HepG2 (cell line): ENCODE measurements around the gene GAL3ST2. TPM values are rescaled to one million over a fixed set of nuclear protein-coding genes. Genes with fewer than 3 reads are reported as not detected.

Experiments used
- AHR ChIP-seq: IDR thresholded peaks from 2 replicates; pipeline ENCODE4 v1.6.1; 2018; ENCODE audit warnings: missing genetic modification reagents, missing compliant biosample characterization
- ARNTL ChIP-seq: sonication (generic); formaldehyde crosslinking; IDR thresholded peaks from 2 replicates; pipeline ENCODE4 v1.4.0; 2020; ENCODE audit warnings: mild to moderate bottlenecking, missing genetic modification reagents
- CEBPG ChIP-seq: IDR thresholded peaks from 2 replicates; pipeline ENCODE4 v1.6.1; 2016
- CREM ChIP-seq, 2 experiments: sonication (generic) in 1 of 2; formaldehyde crosslinking in 1 of 2; IDR thresholded peaks; 2 replicates each; pipeline versions ENCODE4 v1.4.0 to v1.6.1; 2016 to 2020; ENCODE audit warnings: antibody characterized with exemption in 1 of 2, mild to moderate bottlenecking in 1 of 2, missing genetic modification reagents in 1 of 2
- FOSL1 ChIP-seq: sonication (generic); formaldehyde crosslinking; IDR thresholded peaks from 2 replicates; pipeline ENCODE4 v1.9.0; 2021; ENCODE audit warnings: missing genetic modification reagents, borderline replicate concordance
- FOXK2 ChIP-seq: fragments of 450-650 bp; IDR thresholded peaks from 2 replicates; pipeline ENCODE4 v1.6.1; 2016
- GATAD2A ChIP-seq: IDR thresholded peaks from 2 replicates; pipeline ENCODE4 v1.6.1; 2016
- GFI1 ChIP-seq: sonication (generic); formaldehyde crosslinking; IDR thresholded peaks from 2 replicates; pipeline ENCODE4 v1.5.0; 2020; ENCODE audit warnings: missing genetic modification reagents, mild to moderate bottlenecking, borderline replicate concordance
- HNF4A ChIP-seq: sonication (generic); formaldehyde crosslinking; IDR thresholded peaks from 2 replicates; pipeline ENCODE4 v1.4.0; 2020; ENCODE audit warnings: missing genetic modification reagents
- MEF2D ChIP-seq: sonication (generic); formaldehyde crosslinking; IDR thresholded peaks from 2 replicates; pipeline ENCODE4 v1.5.1; 2020; ENCODE audit warnings: mild to moderate bottlenecking, missing genetic modification reagents
- MEIS2 ChIP-seq: sonication (generic); formaldehyde crosslinking; IDR thresholded peaks from 2 replicates; pipeline ENCODE4 v1.9.0; 2021; ENCODE audit warnings: mild to moderate bottlenecking, missing genetic modification reagents
- PITX1 ChIP-seq: sonication (generic); formaldehyde crosslinking; IDR thresholded peaks from 2 replicates; pipeline ENCODE4 v1.5.1; 2020; ENCODE audit warnings: mild to moderate bottlenecking, missing genetic modification reagents
- SMAD3 ChIP-seq: sonication (generic); formaldehyde crosslinking; IDR thresholded peaks from 2 replicates; pipeline ENCODE4 v1.4.0; 2020; ENCODE audit warnings: missing genetic modification reagents
- SNRNP70 ChIP-seq: fragments of 200-400 bp; formaldehyde crosslinking; IDR thresholded peaks from 2 replicates; pipeline ENCODE4 v1.6.1; 2017; ENCODE audit warnings: mild to moderate bottlenecking, low read depth, low read length, moderate library complexity
- SRSF1 ChIP-seq: fragments of 200-400 bp; formaldehyde crosslinking; optimal IDR thresholded peaks from 2 replicates; pipeline ENCODE3; 2017; ENCODE audit warnings: mild to moderate bottlenecking, low read depth, low read length, moderate library complexity
- TBX2 ChIP-seq: sonication (generic); formaldehyde crosslinking; IDR thresholded peaks from 2 replicates; pipeline ENCODE4 v1.5.0; 2020; ENCODE audit warnings: missing genetic modification reagents, mild to moderate bottlenecking, borderline replicate concordance
- ZBTB20 ChIP-seq: sonication (generic); formaldehyde crosslinking; IDR thresholded peaks from 2 replicates; pipeline ENCODE4 v1.8.1; 2023; ENCODE audit warnings: missing genetic modification reagents, low read depth, mild to moderate bottlenecking, borderline replicate concordance
- ZFY ChIP-seq: sonication (generic); formaldehyde crosslinking; IDR thresholded peaks from 2 replicates; pipeline ENCODE4 v1.4.0; 2020; ENCODE audit warnings: missing genetic modification reagents
- ZNF17 ChIP-seq: sonication (generic); formaldehyde crosslinking; IDR thresholded peaks from 2 replicates; pipeline ENCODE4 v1.5.0; 2020; ENCODE audit warnings: mild to moderate bottlenecking, missing genetic modification reagents
- ZNF260 ChIP-seq: sonication (generic); formaldehyde crosslinking; IDR thresholded peaks from 2 replicates; pipeline ENCODE4 v1.4.0; 2020; ENCODE audit warnings: missing genetic modification reagents, low read depth, mild to moderate bottlenecking, borderline replicate concordance
- ZNF274 ChIP-seq: sonication (generic); formaldehyde crosslinking; IDR thresholded peaks from 2 replicates; pipeline ENCODE4 v1.5.1; 2020; ENCODE audit warnings: mild to moderate bottlenecking, missing genetic modification reagents
- ZNF296 ChIP-seq: sonication (generic); formaldehyde crosslinking; conservative IDR thresholded peaks from 2 replicates; pipeline ENCODE4 v1.5.0; 2020; ENCODE audit warnings: mild to moderate bottlenecking, missing genetic modification reagents
- ZNF33B ChIP-seq: sonication (generic); formaldehyde crosslinking; IDR thresholded peaks from 2 replicates; pipeline ENCODE4 v1.5.1; 2020; ENCODE audit warnings: mild to moderate bottlenecking, missing genetic modification reagents
- ZSCAN31 ChIP-seq: sonication (generic); formaldehyde crosslinking; IDR thresholded peaks from 2 replicates; pipeline ENCODE4 v1.5.0; 2020; ENCODE audit warnings: low read depth, mild to moderate bottlenecking, missing genetic modification reagents
- polyA plus RNA-seq, 8 experiments: library from polyadenylated mRNA; depleted of rRNA in 3 of 8; stranded (reverse) in 7 of 8; unstranded in 1 of 8; fragments of >200 nt; fragmentation: Illumina TruSeq in 4 of 8; extraction: Trizol in 4 of 8; gene quantifications; 2 replicates each; pipeline versions ENCODE4 v1.2.1 to v1.2.3, GENCODE V29; 2011 to 2016; ENCODE audit warnings: low read depth in 4 of 8, missing spikeins in 1 of 8, mixed read lengths in 1 of 8; ENCODE audit not compliant: insufficient read depth in 1 of 8
- total RNA-seq, 5 experiments: library from RNA; depleted of rRNA; stranded (reverse); fragments of >200 nt; fragmentation: Illumina TruSeq; extraction: Trizol; gene quantifications; 2 replicates each; pipeline ENCODE4 v1.2.3, GENCODE V29; 2016; ENCODE audit warnings: low read depth in 1 of 5
- TF ChIP-seq, protein P1 (sequence below): sonication (generic); formaldehyde crosslinking; IDR thresholded peaks from 2 replicates; pipeline ENCODE4 v1.5.0; 2020; ENCODE audit warnings: missing genetic modification reagents, mild to moderate bottlenecking, borderline replicate concordance
- TF ChIP-seq, protein P2 (sequence below): sonication (generic); formaldehyde crosslinking; conservative IDR thresholded peaks from 2 replicates; pipeline ENCODE4 v1.8.0; 2022; ENCODE audit warnings: mild to moderate bottlenecking, moderate library complexity, missing genetic modification reagents
- TF ChIP-seq, protein P3 (sequence below): sonication (generic); formaldehyde crosslinking; IDR thresholded peaks from 2 replicates; pipeline ENCODE4 v1.8.1; 2023; ENCODE audit warnings: mild to moderate bottlenecking, missing genetic modification reagents
- TF ChIP-seq, protein P4 (sequence below): IDR thresholded peaks from 2 replicates; pipeline ENCODE4 v1.6.1; 2016; ENCODE audit warnings: low read depth

The GAL3ST2 gene
- total and polyA plus RNA-seq, 2 of the 13 experiments (the other 11 are each of a cell fraction or from before 2014, with no cell fraction given): 0.17 to 0.20 TPM

DNA sequence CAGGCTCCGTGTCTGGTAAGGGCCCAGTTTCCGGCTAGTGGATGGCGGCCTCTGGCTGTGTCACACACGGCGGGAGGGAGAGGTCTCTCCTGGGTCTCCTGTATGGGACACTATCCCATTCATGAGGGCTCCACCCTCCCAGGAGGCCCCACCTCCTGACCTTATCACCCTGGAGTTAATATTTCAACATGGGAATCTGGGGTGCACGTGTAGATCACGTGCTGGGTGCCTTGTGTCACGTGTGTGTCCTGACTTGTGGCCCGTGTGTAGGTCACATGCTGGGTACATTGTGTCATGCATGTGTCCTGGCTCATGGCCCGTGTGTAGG lies 42.3 kb downstream of the GAL3ST2 start (continued):
- TF ChIP-seq ZNF260 (no peak), TBX2 (CRISPR knock-in tag) (peak; percentile 90), SMAD3 (CRISPR knock-in tag) (peak; percentile 98), ARNTL (CRISPR knock-in tag) (peak; percentile 100), ZNF274 (CRISPR knock-in tag) (peak; percentile 38; the same call in 1 of the 2 replicates), HNF4A (CRISPR knock-in tag) (peak; percentile 89), CREM (IDR thresholded peaks at IDR 0.05) (peak; percentile 42; the same call in 1 of the 2 replicates), CREM (CRISPR knock-in tag; IDR thresholded peaks at IDR 0.05) (no peak), AHR (CRISPR knock-in tag) (0 out of 2 replicates have a peak, but pooled peaks have one; percentile 58), ZNF296 (CRISPR knock-in tag) (no peak), FOXK2 (no peak), ZSCAN31 (CRISPR knock-in tag) (peak; percentile 61; the same call in 1 of the 2 replicates), CEBPG (CRISPR knock-in tag) (peak; percentile 89), ZBTB20 (CRISPR knock-in tag) (peak; percentile 85; the same call in 1 of the 2 replicates), ZNF17 (CRISPR knock-in tag) (no peak), FOSL1 (CRISPR knock-in tag) (no peak), GATAD2A (peak; percentile 86), GFI1 (CRISPR knock-in tag) (peak; percentile 79; the same call in 1 of the 2 replicates), SNRNP70 (no peak), SRSF1 (no peak), ZFY (CRISPR knock-in tag) (peak; percentile 79), MEF2D (CRISPR knock-in tag) (peak; percentile 76; the same call in 1 of the 2 replicates), MEIS2 (CRISPR knock-in tag) (peak; percentile 29; the same call in 1 of the 2 replicates), ZNF33B (CRISPR knock-in tag) (0 out of 2 replicates have a peak, but pooled peaks have one; percentile 31), PITX1 (peak; percentile 82)
- TF ChIP-seq, protein P1, sequence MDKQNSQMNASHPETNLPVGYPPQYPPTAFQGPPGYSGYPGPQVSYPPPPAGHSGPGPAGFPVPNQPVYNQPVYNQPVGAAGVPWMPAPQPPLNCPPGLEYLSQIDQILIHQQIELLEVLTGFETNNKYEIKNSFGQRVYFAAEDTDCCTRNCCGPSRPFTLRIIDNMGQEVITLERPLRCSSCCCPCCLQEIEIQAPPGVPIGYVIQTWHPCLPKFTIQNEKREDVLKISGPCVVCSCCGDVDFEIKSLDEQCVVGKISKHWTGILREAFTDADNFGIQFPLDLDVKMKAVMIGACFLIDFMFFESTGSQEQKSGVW (CRISPR knock-in tag): no peak
- TF ChIP-seq, protein P2, sequence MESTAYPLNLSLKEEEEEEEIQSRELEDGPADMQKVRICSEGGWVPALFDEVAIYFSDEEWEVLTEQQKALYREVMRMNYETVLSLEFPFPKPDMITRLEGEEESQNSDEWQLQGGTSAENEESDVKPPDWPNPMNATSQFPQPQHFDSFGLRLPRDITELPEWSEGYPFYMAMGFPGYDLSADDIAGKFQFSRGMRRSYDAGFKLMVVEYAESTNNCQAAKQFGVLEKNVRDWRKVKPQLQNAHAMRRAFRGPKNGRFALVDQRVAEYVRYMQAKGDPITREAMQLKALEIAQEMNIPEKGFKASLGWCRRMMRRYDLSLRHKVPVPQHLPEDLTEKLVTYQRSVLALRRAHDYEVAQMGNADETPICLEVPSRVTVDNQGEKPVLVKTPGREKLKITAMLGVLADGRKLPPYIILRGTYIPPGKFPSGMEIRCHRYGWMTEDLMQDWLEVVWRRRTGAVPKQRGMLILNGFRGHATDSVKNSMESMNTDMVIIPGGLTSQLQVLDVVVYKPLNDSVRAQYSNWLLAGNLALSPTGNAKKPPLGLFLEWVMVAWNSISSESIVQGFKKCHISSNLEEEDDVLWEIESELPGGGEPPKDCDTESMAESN (CRISPR knock-in tag): peak; percentile 91; the same call in 1 of the 2 replicates
- TF ChIP-seq, protein P3, sequence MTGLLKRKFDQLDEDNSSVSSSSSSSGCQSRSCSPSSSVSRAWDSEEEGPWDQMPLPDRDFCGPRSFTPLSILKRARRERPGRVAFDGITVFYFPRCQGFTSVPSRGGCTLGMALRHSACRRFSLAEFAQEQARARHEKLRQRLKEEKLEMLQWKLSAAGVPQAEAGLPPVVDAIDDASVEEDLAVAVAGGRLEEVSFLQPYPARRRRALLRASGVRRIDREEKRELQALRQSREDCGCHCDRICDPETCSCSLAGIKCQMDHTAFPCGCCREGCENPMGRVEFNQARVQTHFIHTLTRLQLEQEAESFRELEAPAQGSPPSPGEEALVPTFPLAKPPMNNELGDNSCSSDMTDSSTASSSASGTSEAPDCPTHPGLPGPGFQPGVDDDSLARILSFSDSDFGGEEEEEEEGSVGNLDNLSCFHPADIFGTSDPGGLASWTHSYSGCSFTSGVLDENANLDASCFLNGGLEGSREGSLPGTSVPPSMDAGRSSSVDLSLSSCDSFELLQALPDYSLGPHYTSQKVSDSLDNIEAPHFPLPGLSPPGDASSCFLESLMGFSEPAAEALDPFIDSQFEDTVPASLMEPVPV (CRISPR knock-in tag): no peak
- TF ChIP-seq, protein P4, sequence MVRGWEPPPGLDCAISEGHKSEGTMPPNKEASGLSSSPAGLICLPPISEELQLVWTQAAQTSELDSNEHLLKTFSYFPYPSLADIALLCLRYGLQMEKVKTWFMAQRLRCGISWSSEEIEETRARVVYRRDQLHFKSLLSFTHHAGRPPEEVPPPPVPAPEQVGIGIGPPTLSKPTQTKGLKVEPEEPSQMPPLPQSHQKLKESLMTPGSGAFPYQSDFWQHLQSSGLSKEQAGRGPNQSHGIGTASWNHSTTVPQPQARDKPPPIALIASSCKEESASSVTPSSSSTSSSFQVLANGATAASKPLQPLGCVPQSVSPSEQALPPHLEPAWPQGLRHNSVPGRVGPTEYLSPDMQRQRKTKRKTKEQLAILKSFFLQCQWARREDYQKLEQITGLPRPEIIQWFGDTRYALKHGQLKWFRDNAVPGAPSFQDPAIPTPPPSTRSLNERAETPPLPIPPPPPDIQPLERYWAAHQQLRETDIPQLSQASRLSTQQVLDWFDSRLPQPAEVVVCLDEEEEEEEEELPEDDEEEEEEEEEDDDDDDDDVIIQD (CRISPR knock-in tag): peak; percentile 86
